Fibroblast of the aortic adventitia (primary cell): ENCODE results near the gene FAAP20. TPM values are rescaled to one million over a fixed set of nuclear protein-coding genes. Genes with fewer than 3 reads are reported as not detected.
A peak's percentile ranks its signal among the peaks of the same experiment; 100 is the strongest.

Source experiments
- DNase-seq: peaks from one replicate; pipeline ENCODE4 v3.0.0-alpha.2; 2010; ENCODE audit warnings: low read depth
- H3K4me3 ChIP-seq: 2 replicates; pipeline ENCODE4 v1.5.1; 2011; ENCODE audit warnings: low read depth, mild to moderate bottlenecking, control low read depth, low read length, moderate library complexity
- total RNA-seq: library from RNA; depleted of rRNA; stranded (reverse); fragments of >200 nt; gene quantifications from 2 replicates; pipeline ENCODE4 v1.2.3, GENCODE V29; 2012; ENCODE audit warnings: low replicate concordance
- TF ChIP-seq, protein P1 (sequence below): IDR thresholded peaks from 2 replicates; pipeline ENCODE4 v1.5.1; 2011; ENCODE audit warnings: mild to moderate bottlenecking, low read length, control low read depth, inconsistent platforms; ENCODE audit not compliant: insufficient read depth

Gene FAAP20
- total RNA-seq, 1 donor = 23.2 TPM

DNA sequence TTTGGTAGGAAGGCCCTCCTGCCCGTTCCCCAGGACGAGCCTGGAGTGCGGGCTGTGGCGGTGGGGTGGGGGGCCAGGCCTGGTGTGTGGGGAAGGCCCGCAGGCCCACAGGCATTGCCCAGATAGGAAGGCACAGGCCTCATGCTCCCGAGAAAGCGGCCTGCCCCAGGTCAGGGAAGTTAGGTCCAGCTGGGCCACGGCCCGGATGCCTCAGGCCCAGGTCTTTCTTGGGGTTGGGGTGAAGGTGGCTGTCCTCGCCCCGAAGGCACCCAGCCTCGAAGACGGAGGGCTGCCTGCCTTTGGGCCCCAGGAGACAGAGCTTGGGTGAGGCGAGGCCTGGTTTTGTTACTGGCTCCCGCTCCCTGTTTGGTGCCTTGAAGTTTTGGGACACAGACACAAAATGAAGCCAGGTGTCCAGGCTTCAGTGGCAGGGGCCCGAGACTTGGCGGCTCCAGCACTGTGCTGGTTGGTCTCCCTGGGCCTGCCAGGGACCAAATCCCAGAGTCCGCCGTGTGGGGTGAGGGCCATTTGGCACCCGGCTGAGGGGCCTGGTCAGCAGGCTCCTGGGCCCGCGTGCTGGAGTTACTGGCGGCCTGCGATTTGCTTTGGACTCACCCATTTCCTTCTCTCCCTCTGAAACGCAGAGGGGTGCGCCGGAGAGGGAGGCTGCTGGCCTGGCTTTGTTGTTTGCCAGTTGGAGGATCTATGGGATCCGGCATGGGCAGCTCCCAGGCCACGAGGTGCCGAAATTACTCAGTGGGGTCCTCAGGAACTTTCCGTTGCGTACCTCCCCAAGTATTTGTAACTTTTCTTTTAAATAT, 35.5 kb upstream of the FAAP20 start:
- peak; percentile 57 for DNase-seq
- TF ChIP-seq, protein P1, sequence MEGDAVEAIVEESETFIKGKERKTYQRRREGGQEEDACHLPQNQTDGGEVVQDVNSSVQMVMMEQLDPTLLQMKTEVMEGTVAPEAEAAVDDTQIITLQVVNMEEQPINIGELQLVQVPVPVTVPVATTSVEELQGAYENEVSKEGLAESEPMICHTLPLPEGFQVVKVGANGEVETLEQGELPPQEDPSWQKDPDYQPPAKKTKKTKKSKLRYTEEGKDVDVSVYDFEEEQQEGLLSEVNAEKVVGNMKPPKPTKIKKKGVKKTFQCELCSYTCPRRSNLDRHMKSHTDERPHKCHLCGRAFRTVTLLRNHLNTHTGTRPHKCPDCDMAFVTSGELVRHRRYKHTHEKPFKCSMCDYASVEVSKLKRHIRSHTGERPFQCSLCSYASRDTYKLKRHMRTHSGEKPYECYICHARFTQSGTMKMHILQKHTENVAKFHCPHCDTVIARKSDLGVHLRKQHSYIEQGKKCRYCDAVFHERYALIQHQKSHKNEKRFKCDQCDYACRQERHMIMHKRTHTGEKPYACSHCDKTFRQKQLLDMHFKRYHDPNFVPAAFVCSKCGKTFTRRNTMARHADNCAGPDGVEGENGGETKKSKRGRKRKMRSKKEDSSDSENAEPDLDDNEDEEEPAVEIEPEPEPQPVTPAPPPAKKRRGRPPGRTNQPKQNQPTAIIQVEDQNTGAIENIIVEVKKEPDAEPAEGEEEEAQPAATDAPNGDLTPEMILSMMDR = no peak
- H3K4me3 ChIP-seq = peak overlapping the region; percentile 88

DNA sequence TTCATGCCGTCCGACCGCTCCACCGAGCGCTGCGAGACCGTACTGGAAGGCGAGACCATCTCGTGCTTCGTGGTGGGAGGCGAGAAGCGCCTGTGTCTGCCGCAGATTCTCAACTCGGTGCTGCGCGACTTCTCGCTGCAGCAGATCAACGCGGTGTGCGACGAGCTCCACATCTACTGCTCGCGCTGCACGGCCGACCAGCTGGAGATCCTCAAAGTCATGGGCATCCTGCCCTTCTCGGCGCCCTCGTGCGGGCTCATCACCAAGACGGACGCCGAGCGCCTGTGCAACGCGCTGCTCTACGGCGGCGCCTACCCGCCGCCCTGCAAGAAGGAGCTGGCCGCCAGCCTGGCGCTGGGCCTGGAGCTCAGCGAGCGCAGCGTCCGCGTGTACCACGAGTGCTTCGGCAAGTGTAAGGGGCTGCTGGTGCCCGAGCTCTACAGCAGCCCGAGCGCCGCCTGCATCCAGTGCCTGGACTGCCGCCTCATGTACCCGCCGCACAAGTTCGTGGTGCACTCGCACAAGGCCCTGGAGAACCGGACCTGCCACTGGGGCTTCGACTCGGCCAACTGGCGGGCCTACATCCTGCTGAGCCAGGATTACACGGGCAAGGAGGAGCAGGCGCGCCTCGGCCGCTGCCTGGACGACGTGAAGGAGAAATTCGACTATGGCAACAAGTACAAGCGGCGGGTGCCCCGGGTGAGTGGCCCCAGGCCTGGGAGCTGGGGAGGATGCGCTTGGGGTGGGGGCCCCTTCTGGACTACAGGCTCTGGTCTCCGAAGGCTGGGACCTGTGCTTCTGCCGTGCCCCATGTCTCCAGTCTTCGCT, 34.7 kb upstream of the FAAP20 start:
- DNase-seq = peak; percentile 78
- H3K4me3 ChIP-seq = peak overlapping the region; percentile 88
- TF ChIP-seq, protein P1 = no peak

DNA sequence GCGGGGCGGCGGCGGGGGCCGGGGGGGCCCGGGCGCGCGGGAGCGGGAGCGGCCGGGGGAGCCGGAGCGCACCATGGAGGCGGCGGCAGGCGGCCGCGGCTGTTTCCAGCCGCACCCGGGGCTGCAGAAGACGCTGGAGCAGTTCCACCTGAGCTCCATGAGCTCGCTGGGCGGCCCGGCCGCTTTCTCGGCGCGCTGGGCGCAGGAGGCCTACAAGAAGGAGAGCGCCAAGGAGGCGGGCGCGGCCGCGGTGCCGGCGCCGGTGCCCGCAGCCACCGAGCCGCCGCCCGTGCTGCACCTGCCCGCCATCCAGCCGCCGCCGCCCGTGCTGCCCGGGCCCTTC, 34.1 kb upstream of the FAAP20 start:
- DNase-seq = no peak
- TF ChIP-seq, protein P1 = no peak

DNA sequence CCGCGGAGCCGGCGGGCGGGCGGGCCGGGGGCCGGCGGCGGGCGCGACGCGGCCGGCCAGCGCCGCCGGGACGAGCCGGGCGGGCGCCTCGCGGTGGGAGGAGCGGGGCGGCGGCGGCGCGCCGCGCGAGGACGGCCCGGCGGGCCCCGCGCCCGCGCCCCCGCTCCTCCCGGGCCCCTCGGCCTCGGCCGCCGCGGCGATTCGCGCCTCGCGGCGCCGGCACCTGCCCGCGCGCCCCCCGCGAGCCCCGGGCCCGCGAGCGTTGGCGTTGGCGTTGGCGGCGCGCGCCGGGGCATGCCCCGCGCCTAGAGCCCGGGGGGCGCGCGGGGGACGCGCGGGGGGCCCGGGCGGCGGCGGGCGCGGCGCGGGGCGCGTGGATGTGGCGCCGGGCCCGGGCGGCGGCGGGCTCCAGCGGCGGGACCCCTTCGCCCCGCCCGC, 33.6 kb upstream of the FAAP20 start, which contains the start of gene SKI:
Gene SKI (plus strand): TSS at position 163 of the 438 bp plus-strand sequence. CDS start 448 bp downstream, outside the sequence.
- DNase-seq = no peak
- H3K4me3 ChIP-seq = peak within 1 kb of the TSS; percentile 88
- TF ChIP-seq, protein P1 = no peak

More for the DNA sequence above, 34.1 kb upstream of the FAAP20 start:
- peak overlapping the region; percentile 88 for H3K4me3 ChIP-seq

DNA sequence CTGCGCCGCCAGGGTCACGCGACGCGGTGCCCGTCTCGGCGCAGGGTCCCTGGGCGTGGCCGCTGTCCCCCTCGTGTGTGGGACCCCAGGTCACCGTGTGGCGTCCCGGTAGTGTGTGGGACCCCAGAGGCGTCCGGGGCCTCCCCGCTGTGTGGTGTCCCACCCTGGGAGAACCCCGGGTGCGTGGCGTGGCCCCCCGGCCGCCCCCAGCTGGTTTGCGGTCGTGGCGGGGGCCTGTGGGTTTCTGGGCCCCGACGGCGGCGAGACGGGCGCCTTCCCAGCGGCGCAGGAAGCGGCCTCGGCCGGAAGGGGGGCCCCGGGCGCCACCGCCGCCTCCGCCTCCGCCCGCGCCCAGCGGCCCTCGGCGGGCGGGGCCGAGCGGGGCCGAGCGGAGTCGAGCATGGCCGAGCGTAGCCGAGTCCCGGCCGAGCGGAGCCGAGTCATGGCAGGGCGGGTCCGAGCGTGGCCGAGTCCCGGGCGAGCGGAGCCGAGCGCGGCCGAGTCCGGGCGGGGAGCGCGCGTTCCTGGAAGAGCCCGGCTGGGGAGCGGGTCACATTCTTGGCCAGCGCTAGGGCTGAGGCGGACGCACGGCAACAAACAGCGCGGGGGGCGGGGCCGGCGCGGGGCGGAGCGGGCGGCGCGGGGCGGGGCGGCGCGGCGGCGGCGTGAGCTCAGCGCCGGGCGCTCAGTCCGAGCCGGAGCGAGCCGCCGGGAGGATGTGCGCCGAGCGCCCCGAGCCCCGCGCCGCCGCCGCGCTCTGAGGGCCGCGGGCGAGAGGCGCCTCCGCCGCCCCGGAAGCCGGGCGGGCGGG, 33.0 kb upstream of the FAAP20 start:
- TF ChIP-seq, protein P1 = no peak
- DNase-seq = peak; percentile 96
- H3K4me3 ChIP-seq = peak overlapping the region; percentile 88
